ENCODE data around the gene EPS8. TPM values are rescaled to one million over a fixed set of nuclear protein-coding genes. Genes with fewer than 3 reads are reported as not detected.

EPS8 gene
- 11.0 TPM for total RNA-seq (2013)
- polyA plus RNA-seq (1 to 10 TPM; 4.1 to 4.8 (median 4.3) TPM), polyA minus RNA-seq (9.4 and 11.9 TPM in 2 replicates), total RNA-seq (9.0 to 23.1 (median 12.7) reads per million in 11 experiments)

DNA sequence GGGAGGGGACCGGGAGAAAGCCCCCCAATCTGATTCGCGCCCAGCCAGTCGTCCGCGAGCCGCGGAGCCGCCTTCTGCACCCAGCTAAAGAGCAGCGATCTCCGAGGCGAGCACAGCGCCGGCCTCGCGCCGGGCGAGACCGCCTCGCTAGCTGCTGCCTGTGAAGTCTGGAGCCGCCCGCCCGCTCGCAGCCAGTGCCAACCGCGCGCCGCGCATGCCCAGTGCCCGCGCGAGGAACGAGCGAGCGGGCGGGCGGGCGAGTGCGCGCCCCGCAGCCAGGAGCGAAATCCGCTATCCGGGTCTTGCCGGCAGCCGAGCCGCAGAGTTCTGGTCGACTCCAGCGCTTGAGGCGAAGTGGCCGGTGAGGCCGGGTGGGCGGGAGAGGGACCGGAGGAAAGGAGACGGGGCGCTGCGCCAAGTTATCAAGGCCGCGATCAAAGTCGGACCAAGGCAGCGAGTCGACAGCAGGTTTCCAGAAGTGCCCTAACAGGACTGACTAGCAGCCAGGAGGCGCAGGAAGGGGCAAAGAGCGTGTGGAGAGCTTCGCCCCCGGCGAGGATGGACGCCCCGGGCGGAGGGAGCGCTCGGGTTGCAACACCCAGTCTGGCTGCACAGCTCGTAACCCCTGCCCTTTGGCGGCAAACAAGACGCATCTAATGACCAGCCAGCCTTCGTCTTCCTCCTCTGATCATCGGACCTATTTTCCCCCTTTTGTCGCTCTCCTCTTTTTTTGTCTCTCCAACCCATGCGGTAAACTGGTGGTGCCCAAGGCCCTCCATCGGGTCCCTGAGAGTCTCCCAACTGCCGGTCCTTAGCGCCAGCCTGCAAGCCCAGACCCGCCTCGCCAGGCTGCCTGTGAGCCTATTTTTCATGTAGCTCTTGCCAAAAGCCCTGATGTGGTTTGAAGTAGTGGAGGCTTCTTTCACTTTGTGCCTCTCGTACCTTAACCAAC, at the start of gene EPS8:
Gene EPS8, minus strand, starts transcription at position 169 of the 952 bp plus-strand sequence. CDS start 106,437 bp downstream, outside the sequence.
- peaks cover 6 to 8% of the 10 kb centered on the region in 2 donors for H3K36me3 Mint-ChIP-seq
- H3K4me2 ChIP-seq (replicated peaks; ENCODE audit: extremely low read depth, low read length, poor library complexity, severe bottlenecking), result peak within 1 kb of the TSS; percentile 77
- intact Hi-C loops (cut with micrococcal nuclease), result loop anchor here in 1 of 2 donors (10.0 kb wide), 1 partner anchor 95 kb away; no protein-coding TSS in a partner anchor
- peak within 1 kb of the TSS; percentile 64 to 89 (median 76) for H3K4me3 ChIP-seq (replicated peaks in 1 of 3; ENCODE audit: low read depth in 2 of 3, low read length in 3 of 3)
- peak within 1 kb of the TSS; percentile 97 to 98 for H3K4me3 Mint-ChIP-seq
- no peaks in the 10 kb centered on the region for H3K9me3 ChIP-seq (replicated peaks in 1 of 2; ENCODE audit: control insufficient read depth in 1 of 2, insufficient read depth in 1 of 2, low read length in 2 of 2)
- no peaks in the 10 kb centered on the region for H3K79me2 ChIP-seq (ENCODE audit: insufficient read depth, low read length)
- peaks cover 0 to 8% (median 5%) of the 10 kb centered on the region in 7 donors for H3K9me3 Mint-ChIP-seq
- no peaks in the 10 kb centered on the region for H4K20me1 ChIP-seq (ENCODE audit: insufficient read depth, low read length)
- peak within 1 kb of the TSS; percentile 98 for H2AFZ ChIP-seq (ENCODE audit: insufficient read depth, low read depth, low read length, poor library complexity, severe bottlenecking)
- peak; percentile 84 to 89 (median 87) for DNase-seq
- H3K4me1 Mint-ChIP-seq, result peaks cover 15% of the 10 kb centered on the region
- peak within 1 kb of the TSS; percentile 63 for H3K9ac ChIP-seq (ENCODE audit: insufficient read depth, low read length, poor library complexity, severe bottlenecking)
- peaks cover 35 to 39% of the 10 kb centered on the region in 2 donors for H3K27me3 ChIP-seq (ENCODE audit: control insufficient read depth in 2 of 2, insufficient read depth in 2 of 2, low read length in 2 of 2)
- peaks cover 34 to 51% (median 45%) of the 10 kb centered on the region in 3 donors for H3K27me3 Mint-ChIP-seq (ENCODE audit: low read depth in 3 of 3)
- TF ChIP-seq, protein P1, sequence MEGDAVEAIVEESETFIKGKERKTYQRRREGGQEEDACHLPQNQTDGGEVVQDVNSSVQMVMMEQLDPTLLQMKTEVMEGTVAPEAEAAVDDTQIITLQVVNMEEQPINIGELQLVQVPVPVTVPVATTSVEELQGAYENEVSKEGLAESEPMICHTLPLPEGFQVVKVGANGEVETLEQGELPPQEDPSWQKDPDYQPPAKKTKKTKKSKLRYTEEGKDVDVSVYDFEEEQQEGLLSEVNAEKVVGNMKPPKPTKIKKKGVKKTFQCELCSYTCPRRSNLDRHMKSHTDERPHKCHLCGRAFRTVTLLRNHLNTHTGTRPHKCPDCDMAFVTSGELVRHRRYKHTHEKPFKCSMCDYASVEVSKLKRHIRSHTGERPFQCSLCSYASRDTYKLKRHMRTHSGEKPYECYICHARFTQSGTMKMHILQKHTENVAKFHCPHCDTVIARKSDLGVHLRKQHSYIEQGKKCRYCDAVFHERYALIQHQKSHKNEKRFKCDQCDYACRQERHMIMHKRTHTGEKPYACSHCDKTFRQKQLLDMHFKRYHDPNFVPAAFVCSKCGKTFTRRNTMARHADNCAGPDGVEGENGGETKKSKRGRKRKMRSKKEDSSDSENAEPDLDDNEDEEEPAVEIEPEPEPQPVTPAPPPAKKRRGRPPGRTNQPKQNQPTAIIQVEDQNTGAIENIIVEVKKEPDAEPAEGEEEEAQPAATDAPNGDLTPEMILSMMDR (IDR thresholded peaks at IDR 0.05), result no peak
- H3K4me1 ChIP-seq (ENCODE audit: control insufficient read depth in 1 of 2, insufficient read depth in 2 of 2, low read length in 2 of 2), result peaks cover 14 to 24% of the 10 kb centered on the region in 2 donors
- no peaks in the 10 kb centered on the region for H3K36me3 ChIP-seq (replicated peaks in 1 of 2; ENCODE audit: control insufficient read depth in 1 of 2, insufficient read depth in 2 of 2, low read length in 2 of 2)
- H3K27ac ChIP-seq (ENCODE audit: low read depth in 1 of 2, low read length in 2 of 2), result peak within 1 kb of the TSS; percentile 8 to 62
- peak within 1 kb of the TSS in 5 of 7 donors; percentile 1 to 88 (median 63) for H3K27ac Mint-ChIP-seq
- WGBS (ENCODE audit: insufficient coverage), result under 1% methylated on average over 81 of the region's 85 CpGs

DNA sequence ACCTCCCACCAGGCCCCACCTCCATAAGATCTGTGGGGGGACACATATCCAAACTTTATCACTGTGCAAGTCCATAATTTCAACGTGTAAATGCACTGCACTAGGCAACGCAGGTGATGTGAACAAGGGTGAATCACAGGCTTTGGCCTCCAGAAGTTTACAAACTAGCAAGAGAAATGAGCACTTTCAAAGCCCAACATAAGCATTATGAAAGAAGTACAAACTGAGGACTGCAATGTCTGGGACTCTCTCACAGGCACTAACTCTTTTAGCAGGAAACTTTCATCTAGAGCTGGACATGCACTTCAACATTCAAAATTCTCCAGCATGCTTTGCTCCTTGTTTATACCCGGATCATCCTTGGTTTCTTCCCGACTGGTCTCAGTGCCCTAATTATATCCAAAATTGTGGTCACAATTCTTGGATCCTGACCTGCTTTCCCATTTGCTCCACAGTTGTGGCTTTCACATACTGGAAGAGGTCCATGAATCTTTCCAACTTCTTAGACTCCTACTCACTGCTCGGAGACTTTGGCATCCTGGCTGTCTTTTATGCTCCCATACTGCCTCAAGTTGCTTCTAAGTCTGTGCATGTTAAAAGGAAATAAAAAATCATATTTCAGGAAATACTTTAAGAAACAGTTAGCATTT, 48.1 kb upstream of the EPS8 start:
- H3K4me1 Mint-ChIP-seq, result no peaks in the 10 kb centered on the region
- H3K4me3 ChIP-seq (replicated peaks in 1 of 3; ENCODE audit: low read depth in 2 of 3, low read length in 3 of 3), result no peak overlapping the region
- H4K20me1 ChIP-seq (ENCODE audit: insufficient read depth, low read length), result no peaks in the 10 kb centered on the region
- no peak overlapping the region for H3K4me2 ChIP-seq (replicated peaks; ENCODE audit: extremely low read depth, low read length, poor library complexity, severe bottlenecking)
- no peak overlapping the region for H3K4me3 Mint-ChIP-seq
- TF ChIP-seq, protein P1 (IDR thresholded peaks at IDR 0.05), result no peak
- no peaks in the 10 kb centered on the region for H3K36me3 ChIP-seq (replicated peaks in 1 of 2; ENCODE audit: control insufficient read depth in 1 of 2, insufficient read depth in 2 of 2, low read length in 2 of 2)
- WGBS (ENCODE audit: insufficient coverage), result 100% methylated on average over 2 of the region's 5 CpGs
- no peak overlapping the region for H2AFZ ChIP-seq (ENCODE audit: insufficient read depth, low read depth, low read length, poor library complexity, severe bottlenecking)
- H3K79me2 ChIP-seq (ENCODE audit: insufficient read depth, low read length), result no peaks in the 10 kb centered on the region
- H3K9ac ChIP-seq (ENCODE audit: insufficient read depth, low read length, poor library complexity, severe bottlenecking), result no peak overlapping the region
- H3K27ac Mint-ChIP-seq, result no peak overlapping the region
- no peaks in the 10 kb centered on the region for H3K27me3 ChIP-seq (ENCODE audit: control insufficient read depth in 2 of 2, insufficient read depth in 2 of 2, low read length in 2 of 2)
- no peaks in the 10 kb centered on the region for H3K4me1 ChIP-seq (ENCODE audit: control insufficient read depth in 1 of 2, insufficient read depth in 2 of 2, low read length in 2 of 2)
- H3K9me3 ChIP-seq (replicated peaks in 1 of 2; ENCODE audit: control insufficient read depth in 1 of 2, insufficient read depth in 1 of 2, low read length in 2 of 2), result no peaks in the 10 kb centered on the region
- no peak for DNase-seq
- H3K9me3 Mint-ChIP-seq, result peaks cover 0 to 5% (median 0%) of the 10 kb centered on the region in 7 donors
- H3K36me3 Mint-ChIP-seq, result no peaks in the 10 kb centered on the region
- intact Hi-C loops (cut with micrococcal nuclease), result no loop called here
- peaks cover 0 to 1% (median 1%) of the 10 kb centered on the region in 3 donors for H3K27me3 Mint-ChIP-seq (ENCODE audit: low read depth in 3 of 3)
- no peak overlapping the region for H3K27ac ChIP-seq (ENCODE audit: low read depth in 1 of 2, low read length in 2 of 2)
